ENCODE measurements around the gene SRD5A3.
A peak's percentile ranks its signal among the peaks of the same experiment; 100 is the strongest.

The SRD5A3 gene

GRCh38 chr4:55345980-55346850 is at the start of gene SRD5A3:
Gene SRD5A3, plus strand, starts transcription at chr4:55346242. Its CDS starts 95 bp downstream, at chr4:55346337.
- TF ChIP-seq ZFX (IDR thresholded peaks at IDR 0.05) (peak; percentile 83), CTCF (conservative IDR thresholded peaks at IDR 0.05) (peak; percentile 96)
- H3K27ac ChIP-seq = peak within 1 kb of the TSS; percentile 96

- H3K27ac ChIP-seq = no peak overlapping the region
- TF ChIP-seq CTCF (conservative IDR thresholded peaks at IDR 0.05) (no peak), ZFX (IDR thresholded peaks at IDR 0.05) (no peak)
Observed at GRCh38 chr4:55297346-55297745, 48.7 kb upstream of the SRD5A3 start.

GRCh38 chr4:55303760-55304165 is 42.3 kb upstream of the SRD5A3 start:
- TF ChIP-seq ZFX (IDR thresholded peaks at IDR 0.05) = no peak
- TF ChIP-seq CTCF (conservative IDR thresholded peaks at IDR 0.05) = no peak
- H3K27ac ChIP-seq = no peak overlapping the region

- TF ChIP-seq CTCF (conservative IDR thresholded peaks at IDR 0.05) (no peak), ZFX (IDR thresholded peaks at IDR 0.05) (no peak)
- H3K27ac ChIP-seq = no peak overlapping the region
Observed at GRCh38 chr4:55304303-55304702, 41.7 kb upstream of the SRD5A3 start.

GRCh38 chr4:55308071-55308470 is 38.0 kb upstream of the SRD5A3 start:
- no peak overlapping the region for H3K27ac ChIP-seq
- TF ChIP-seq ZFX (IDR thresholded peaks at IDR 0.05) (no peak), CTCF (conservative IDR thresholded peaks at IDR 0.05) (no peak)

- no peak overlapping the region for H3K27ac ChIP-seq
- TF ChIP-seq ZFX (IDR thresholded peaks at IDR 0.05) (no peak), CTCF (conservative IDR thresholded peaks at IDR 0.05) (no peak)
Observed at GRCh38 chr4:55311792-55312488, 34.1 kb upstream of the SRD5A3 start.

- no peak overlapping the region for H3K27ac ChIP-seq
- TF ChIP-seq ZFX (IDR thresholded peaks at IDR 0.05) (no peak), CTCF (conservative IDR thresholded peaks at IDR 0.05) (peak; percentile 80)
Observed at GRCh38 chr4:55312489-55313101, 33.4 kb upstream of the SRD5A3 start.

Measured in C4-2B (cell line).